ENCODE measurements around the gene RECQL5.

Gene RECQL5

GRCh38 chr17:75614006-75614405 is 52.9 kb downstream of the RECQL5 start:
- FAIRE-seq (no peak), DNase-seq (ENCODE audit: insufficient read length, low spot score) (no peak)
- peak; percentile 19 for TF ChIP-seq CTCF (IDR thresholded peaks at IDR 0.05; ENCODE audit: insufficient read depth, missing control alignments)

- no peak for TF ChIP-seq CTCF (IDR thresholded peaks at IDR 0.05; ENCODE audit: insufficient read depth, missing control alignments)
- DNase-seq (ENCODE audit: insufficient read length, low spot score) = no peak
- FAIRE-seq = no peak
These were observed 53.9 kb downstream of the RECQL5 start for GRCh38 chr17:75612906-75613626.

GRCh38 chr17:75611851-75612429 is 55.0 kb downstream of the RECQL5 start:
- FAIRE-seq = no peak
- no peak for DNase-seq (ENCODE audit: insufficient read length, low spot score)
- no peak for TF ChIP-seq CTCF (IDR thresholded peaks at IDR 0.05; ENCODE audit: insufficient read depth, missing control alignments)

GRCh38 chr17:75610103-75610984 is 56.6 kb downstream of the RECQL5 start:
- DNase-seq (ENCODE audit: insufficient read length, low spot score) (no peak), FAIRE-seq (no peak)
- no peak for TF ChIP-seq CTCF (IDR thresholded peaks at IDR 0.05; ENCODE audit: insufficient read depth, missing control alignments)

- no peak for FAIRE-seq
- no peak for TF ChIP-seq CTCF (IDR thresholded peaks at IDR 0.05; ENCODE audit: insufficient read depth, missing control alignments)
These were observed 59.9 kb downstream of the RECQL5 start for GRCh38 chr17:75607086-75607485.

GRCh38 chr17:75605790-75606189 is 61.2 kb downstream of the RECQL5 start:
- TF ChIP-seq CTCF (IDR thresholded peaks at IDR 0.05; ENCODE audit: insufficient read depth, missing control alignments) = no peak
- no peak for DNase-seq (ENCODE audit: insufficient read length, low spot score)
- FAIRE-seq = no peak

More at GRCh38 chr17:75607086-75607485, 59.9 kb downstream of the RECQL5 start:
- DNase-seq (ENCODE audit: insufficient read length, low spot score) = no peak

Measured in D721Med (cell line).